Panc1 (cell line): ENCODE data around the gene CKS1B. TPM values are rescaled to one million over a fixed set of nuclear protein-coding genes. Genes with fewer than 3 reads are reported as not detected.
"Not testable (repeated sequence)": the region's sequence is repeated elsewhere in the genome, so short reads cannot be mapped to it uniquely, and the experiment has no call there.

Source experiments
- ATAC-seq: fragments of 200-7000 bp; cut with Tn5 transposase; 2 replicates; pipeline ENCODE4 v1.9.1; 2020; ENCODE audit warnings: mild to moderate bottlenecking, moderate library complexity
- BruUV-seq: library from RNA; stranded (reverse); fragments of 400-500 nt; replicated peaks from 2 replicates; lab custom pipeline; 2021; lab: Mats Ljungman, UMichigan
- CTCF ChIA-PET: fragments of 300-600 bp; sonication (Branson Sonifier 250); formaldehyde crosslinking; loops from one replicate; lab custom pipeline; 2022; ENCODE audit warnings: antibody characterized with exemption; lab: Charles Lee
- POLR2A ChIA-PET: fragments of 300-600 bp; sonication (Branson Sonifier 250); formaldehyde crosslinking; loops from one replicate; lab custom pipeline; 2022; ENCODE audit warnings: antibody characterized with exemption; lab: Charles Lee
- DNase-seq: peaks from one replicate; pipeline ENCODE4 v3.0.0-alpha.2; 2010; ENCODE audit warnings: low read depth, low spot score
- H3K27ac ChIP-seq: 2 replicates; pipeline ENCODE4 v1.5.1; 2011; ENCODE audit warnings: mild to moderate bottlenecking, low read length, inconsistent platforms
- H3K27me3 ChIP-seq: fragments of 200-500 bp; sonication (Bioruptor generic); 2 replicates; pipeline ENCODE4 v1.6.0; 2014; ENCODE audit warnings: low read length, inconsistent platforms; ENCODE audit not compliant: control insufficient read depth, insufficient read depth
- H3K36me3 ChIP-seq: fragments of 200-500 bp; sonication (Bioruptor generic); 2 replicates; pipeline ENCODE4 v1.5.1; 2014; ENCODE audit warnings: inconsistent platforms, mild to moderate bottlenecking, low read length, moderate library complexity; ENCODE audit not compliant: control insufficient read depth, insufficient read depth
- H3K4me1 ChIP-seq: 2 replicates; pipeline ENCODE4 v1.5.1; 2011; ENCODE audit warnings: inconsistent platforms, mild to moderate bottlenecking, low read length, moderate library complexity; ENCODE audit not compliant: control insufficient read depth, insufficient read depth
- H3K4me3 ChIP-seq, 2 experiments: 2 replicates each; pipeline ENCODE4 v1.5.1; 2011 to 2012; ENCODE audit warnings: low read depth in 2 of 2, low read length in 2 of 2, mild to moderate bottlenecking in 2 of 2, inconsistent platforms in 1 of 2, moderate library complexity in 1 of 2
- H3K9me3 ChIP-seq: fragments of 200-500 bp; sonication (Bioruptor generic); 2 replicates; pipeline ENCODE4 v1.5.1; 2014; ENCODE audit warnings: low read depth, mild to moderate bottlenecking, inconsistent platforms, low read length, moderate library complexity; ENCODE audit not compliant: control insufficient read depth, insufficient read depth
- POLR2AphosphoS5 ChIP-seq: IDR thresholded peaks from 2 replicates; pipeline ENCODE4 v1.6.1; 2012; ENCODE audit warnings: mild to moderate bottlenecking, low read depth, low read length, moderate library complexity
- SIN3A ChIP-seq: IDR thresholded peaks from 2 replicates; pipeline ENCODE4 v1.6.1; 2012; ENCODE audit warnings: low read depth, mild to moderate bottlenecking, low read length, moderate library complexity, borderline replicate concordance; ENCODE audit not compliant: insufficient read depth
- TCF7L2 ChIP-seq: IDR thresholded peaks from 2 replicates; pipeline ENCODE4 v1.6.1; 2011; ENCODE audit warnings: mild to moderate bottlenecking, low read depth, low read length, inconsistent platforms
- in situ Hi-C: cut with HindIII; loops from 2 replicates; pipeline ENCODE4 v1.10.0; 2016; ENCODE audit warnings: low sequenced_read_pairs, low pct_unique_long_range_greater_than_20kb
- intact Hi-C: fragments of 100-400 bp; cut with micrococcal nuclease; formaldehyde crosslinking; loops from one replicate; pipeline ENCODE4 v1.10.0; 2022; ENCODE audit not compliant: unreplicated experiment
- total RNA-seq: library from RNA; stranded (reverse); gene quantifications from one replicate; pipeline ENCODE4 v1.2.1, GENCODE V29; 2021; ENCODE audit not compliant: unreplicated experiment
- TF ChIP-seq, protein P1 (sequence below): fragments of 450-650 bp; IDR thresholded peaks from 2 replicates; pipeline ENCODE4 v1.5.1; 2017; ENCODE audit warnings: mild to moderate bottlenecking
- TF ChIP-seq, protein P2 (sequence below), 2 experiments: IDR thresholded peaks; 2 replicates each; pipeline ENCODE4 v1.6.1; 2011 to 2012; ENCODE audit warnings: low read depth in 2 of 2, control low read depth in 1 of 2, low read length in 1 of 2, mild to moderate bottlenecking in 1 of 2, moderate library complexity in 1 of 2; ENCODE audit not compliant: insufficient read depth in 1 of 2

The CKS1B gene
- total RNA-seq, 1 experiment from 2014 or later, result 212 TPM

- TF ChIP-seq, protein P1, sequence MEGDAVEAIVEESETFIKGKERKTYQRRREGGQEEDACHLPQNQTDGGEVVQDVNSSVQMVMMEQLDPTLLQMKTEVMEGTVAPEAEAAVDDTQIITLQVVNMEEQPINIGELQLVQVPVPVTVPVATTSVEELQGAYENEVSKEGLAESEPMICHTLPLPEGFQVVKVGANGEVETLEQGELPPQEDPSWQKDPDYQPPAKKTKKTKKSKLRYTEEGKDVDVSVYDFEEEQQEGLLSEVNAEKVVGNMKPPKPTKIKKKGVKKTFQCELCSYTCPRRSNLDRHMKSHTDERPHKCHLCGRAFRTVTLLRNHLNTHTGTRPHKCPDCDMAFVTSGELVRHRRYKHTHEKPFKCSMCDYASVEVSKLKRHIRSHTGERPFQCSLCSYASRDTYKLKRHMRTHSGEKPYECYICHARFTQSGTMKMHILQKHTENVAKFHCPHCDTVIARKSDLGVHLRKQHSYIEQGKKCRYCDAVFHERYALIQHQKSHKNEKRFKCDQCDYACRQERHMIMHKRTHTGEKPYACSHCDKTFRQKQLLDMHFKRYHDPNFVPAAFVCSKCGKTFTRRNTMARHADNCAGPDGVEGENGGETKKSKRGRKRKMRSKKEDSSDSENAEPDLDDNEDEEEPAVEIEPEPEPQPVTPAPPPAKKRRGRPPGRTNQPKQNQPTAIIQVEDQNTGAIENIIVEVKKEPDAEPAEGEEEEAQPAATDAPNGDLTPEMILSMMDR, result peak; percentile 81
- intact Hi-C loops, H3K36me3 ChIP-seq, DNase-seq, ATAC-seq, in situ Hi-C loops, H3K9me3 ChIP-seq, H3K4me3 ChIP-seq, H3K27me3 ChIP-seq, BruUV-seq, H3K27ac ChIP-seq: not testable (repeated sequence)
- H3K4me1 ChIP-seq, result peaks cover 16% of the 10 kb centered on the region
- ChIA-PET CTCF (interaction anchor here (0.6 to 1.0 kb wide), 7 partner anchors 10 to 75 kb away, joined by 3 to 17 read pairs (median 7); no protein-coding TSS in a partner anchor), POLR2A (interaction anchor here (0.9 kb wide), 1 partner anchor 25 kb away, joined by 15 read pairs; the partner anchor contains the start of gene SHC1)
Observed at GRCh38 chr1:154995301-154995983, 21.0 kb downstream of the CKS1B start.

- CTCF ChIA-PET, result interaction anchor here (0.6 to 1.0 kb wide), 2 partner anchors 10 to 23 kb away, joined by 8 to 17 read pairs; no protein-coding TSS in a partner anchor
Observed at GRCh38 chr1:154996966-154997701, 22.7 kb downstream of the CKS1B start.

More at GRCh38 chr1:154996966-154997701, 22.7 kb downstream of the CKS1B start:
- POLR2A ChIA-PET, result no interaction called here
- in situ Hi-C loops (no loop called here), intact Hi-C loops (no loop called here)
- H3K27ac ChIP-seq, result no peak overlapping the region
- TF ChIP-seq TCF7L2 (no peak), SIN3A (no peak), POLR2AphosphoS5 (no peak)
- TF ChIP-seq, protein P2, sequence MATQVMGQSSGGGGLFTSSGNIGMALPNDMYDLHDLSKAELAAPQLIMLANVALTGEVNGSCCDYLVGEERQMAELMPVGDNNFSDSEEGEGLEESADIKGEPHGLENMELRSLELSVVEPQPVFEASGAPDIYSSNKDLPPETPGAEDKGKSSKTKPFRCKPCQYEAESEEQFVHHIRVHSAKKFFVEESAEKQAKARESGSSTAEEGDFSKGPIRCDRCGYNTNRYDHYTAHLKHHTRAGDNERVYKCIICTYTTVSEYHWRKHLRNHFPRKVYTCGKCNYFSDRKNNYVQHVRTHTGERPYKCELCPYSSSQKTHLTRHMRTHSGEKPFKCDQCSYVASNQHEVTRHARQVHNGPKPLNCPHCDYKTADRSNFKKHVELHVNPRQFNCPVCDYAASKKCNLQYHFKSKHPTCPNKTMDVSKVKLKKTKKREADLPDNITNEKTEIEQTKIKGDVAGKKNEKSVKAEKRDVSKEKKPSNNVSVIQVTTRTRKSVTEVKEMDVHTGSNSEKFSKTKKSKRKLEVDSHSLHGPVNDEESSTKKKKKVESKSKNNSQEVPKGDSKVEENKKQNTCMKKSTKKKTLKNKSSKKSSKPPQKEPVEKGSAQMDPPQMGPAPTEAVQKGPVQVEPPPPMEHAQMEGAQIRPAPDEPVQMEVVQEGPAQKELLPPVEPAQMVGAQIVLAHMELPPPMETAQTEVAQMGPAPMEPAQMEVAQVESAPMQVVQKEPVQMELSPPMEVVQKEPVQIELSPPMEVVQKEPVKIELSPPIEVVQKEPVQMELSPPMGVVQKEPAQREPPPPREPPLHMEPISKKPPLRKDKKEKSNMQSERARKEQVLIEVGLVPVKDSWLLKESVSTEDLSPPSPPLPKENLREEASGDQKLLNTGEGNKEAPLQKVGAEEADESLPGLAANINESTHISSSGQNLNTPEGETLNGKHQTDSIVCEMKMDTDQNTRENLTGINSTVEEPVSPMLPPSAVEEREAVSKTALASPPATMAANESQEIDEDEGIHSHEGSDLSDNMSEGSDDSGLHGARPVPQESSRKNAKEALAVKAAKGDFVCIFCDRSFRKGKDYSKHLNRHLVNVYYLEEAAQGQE (IDR thresholded peaks at IDR 0.05; ENCODE audit: insufficient read depth in 1 of 2, low read depth in 2 of 2, low read length in 1 of 2), result no peak
- TF ChIP-seq, protein P1, result no peak
- H3K27me3 ChIP-seq, result no peaks in the 10 kb centered on the region
- no peak for ATAC-seq
- no peaks in the 10 kb centered on the region; the same call in 1 of the 2 replicates for H3K36me3 ChIP-seq
- peaks cover 16% of the 10 kb centered on the region for H3K4me1 ChIP-seq
- no peaks in the 10 kb centered on the region for H3K9me3 ChIP-seq
- BruUV-seq, result no TSS peak
- no peak overlapping the region for H3K4me3 ChIP-seq
- DNase-seq, result no peak
